ENCODE results near the gene SETD3. TPM values are rescaled to one million over a fixed set of nuclear protein-coding genes. Genes with fewer than 3 reads are reported as not detected.

SETD3 gene
- total RNA-seq, 1 donor from 2014 or later, result 49.1 TPM

DNA sequence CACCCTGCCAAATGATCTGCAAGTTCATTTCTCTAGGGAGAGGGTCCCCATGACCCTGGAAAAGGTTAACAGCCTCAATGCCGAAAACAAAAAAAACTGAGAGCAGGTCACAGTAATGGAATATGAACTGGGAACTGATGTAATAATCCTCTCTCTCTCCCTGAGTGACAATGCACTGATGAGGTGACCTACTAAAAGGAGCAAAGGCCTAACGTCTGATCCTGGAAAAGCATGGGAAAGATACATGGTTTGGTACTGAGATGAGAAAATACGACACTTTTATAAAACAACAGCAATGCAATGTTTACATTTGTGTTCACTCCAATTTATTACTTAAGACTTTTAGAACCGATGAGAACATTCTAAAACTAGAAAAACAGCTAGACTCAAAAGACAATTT, 27.7 kb downstream of the SETD3 start:
- Mint-ChIP-seq H3K4me3 (ENCODE audit: unreplicated experiment) (no peak overlapping the region), H3K27ac (ENCODE audit: unreplicated experiment) (no peak overlapping the region), H3K9me3 (ENCODE audit: unreplicated experiment) (no peaks in the 10 kb centered on the region), H3K36me3 (ENCODE audit: unreplicated experiment) (peaks cover 38% of the 10 kb centered on the region), H3K4me1 (ENCODE audit: unreplicated experiment) (peaks cover 14% of the 10 kb centered on the region), H3K27me3 (ENCODE audit: unreplicated experiment) (no peaks in the 10 kb centered on the region)
- DNase-seq (ENCODE audit: extremely low spot score, unreplicated experiment), result no peak
- TF ChIP-seq, protein P1, sequence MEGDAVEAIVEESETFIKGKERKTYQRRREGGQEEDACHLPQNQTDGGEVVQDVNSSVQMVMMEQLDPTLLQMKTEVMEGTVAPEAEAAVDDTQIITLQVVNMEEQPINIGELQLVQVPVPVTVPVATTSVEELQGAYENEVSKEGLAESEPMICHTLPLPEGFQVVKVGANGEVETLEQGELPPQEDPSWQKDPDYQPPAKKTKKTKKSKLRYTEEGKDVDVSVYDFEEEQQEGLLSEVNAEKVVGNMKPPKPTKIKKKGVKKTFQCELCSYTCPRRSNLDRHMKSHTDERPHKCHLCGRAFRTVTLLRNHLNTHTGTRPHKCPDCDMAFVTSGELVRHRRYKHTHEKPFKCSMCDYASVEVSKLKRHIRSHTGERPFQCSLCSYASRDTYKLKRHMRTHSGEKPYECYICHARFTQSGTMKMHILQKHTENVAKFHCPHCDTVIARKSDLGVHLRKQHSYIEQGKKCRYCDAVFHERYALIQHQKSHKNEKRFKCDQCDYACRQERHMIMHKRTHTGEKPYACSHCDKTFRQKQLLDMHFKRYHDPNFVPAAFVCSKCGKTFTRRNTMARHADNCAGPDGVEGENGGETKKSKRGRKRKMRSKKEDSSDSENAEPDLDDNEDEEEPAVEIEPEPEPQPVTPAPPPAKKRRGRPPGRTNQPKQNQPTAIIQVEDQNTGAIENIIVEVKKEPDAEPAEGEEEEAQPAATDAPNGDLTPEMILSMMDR (IDR thresholded peaks at IDR 0.05), result no peak

DNA sequence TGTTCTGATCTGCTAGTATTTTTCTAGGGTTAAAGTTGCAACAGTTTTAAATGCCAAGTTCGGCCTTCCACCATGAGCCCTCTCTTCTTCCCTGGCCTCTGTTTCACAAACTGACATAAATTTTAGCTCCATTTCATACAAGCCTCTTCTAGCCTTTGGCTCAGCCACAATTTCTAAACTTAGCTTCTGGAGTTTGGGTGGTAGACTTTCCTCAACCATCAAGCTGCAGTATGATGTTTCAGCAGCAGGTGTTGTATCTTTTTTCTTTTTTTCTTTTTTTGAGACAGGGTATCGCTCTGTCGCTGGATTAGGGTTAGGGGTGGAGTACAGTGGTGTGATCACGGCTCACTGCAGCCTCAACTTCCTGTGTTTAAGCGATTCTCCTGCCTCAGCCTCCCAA, 29.4 kb downstream of the SETD3 start:
- Mint-ChIP-seq H3K4me1 (ENCODE audit: unreplicated experiment) (peaks cover 14% of the 10 kb centered on the region), H3K27me3 (ENCODE audit: unreplicated experiment) (no peaks in the 10 kb centered on the region), H3K9me3 (ENCODE audit: unreplicated experiment) (no peaks in the 10 kb centered on the region), H3K27ac (ENCODE audit: unreplicated experiment) (no peak overlapping the region), H3K36me3 (ENCODE audit: unreplicated experiment) (peaks cover 40% of the 10 kb centered on the region), H3K4me3 (ENCODE audit: unreplicated experiment) (no peak overlapping the region)
- DNase-seq (ENCODE audit: extremely low spot score, unreplicated experiment), result no peak
- TF ChIP-seq, protein P1 (IDR thresholded peaks at IDR 0.05), result no peak

DNA sequence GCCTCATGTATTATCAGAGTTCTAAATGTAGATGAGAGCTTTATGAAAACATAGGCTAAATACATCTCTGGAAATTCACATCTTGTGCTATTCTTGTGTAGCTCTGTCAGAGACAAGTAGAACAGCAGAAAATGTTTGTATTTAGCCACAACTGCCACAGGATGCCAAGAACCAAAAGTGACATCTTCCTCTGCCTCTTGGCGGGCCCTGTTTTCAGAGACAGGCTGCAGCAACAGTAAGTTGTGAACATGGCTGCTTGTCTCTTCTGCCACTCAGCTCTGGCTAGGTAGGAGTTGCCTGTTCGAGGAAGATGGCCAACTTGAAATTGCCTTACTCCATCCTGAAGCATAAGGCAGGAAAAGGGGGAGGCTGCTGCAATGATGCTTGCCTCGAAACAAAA, 30.4 kb downstream of the SETD3 start:
- Mint-ChIP-seq H3K27me3 (ENCODE audit: unreplicated experiment) (no peaks in the 10 kb centered on the region), H3K9me3 (ENCODE audit: unreplicated experiment) (no peaks in the 10 kb centered on the region)

DNA sequence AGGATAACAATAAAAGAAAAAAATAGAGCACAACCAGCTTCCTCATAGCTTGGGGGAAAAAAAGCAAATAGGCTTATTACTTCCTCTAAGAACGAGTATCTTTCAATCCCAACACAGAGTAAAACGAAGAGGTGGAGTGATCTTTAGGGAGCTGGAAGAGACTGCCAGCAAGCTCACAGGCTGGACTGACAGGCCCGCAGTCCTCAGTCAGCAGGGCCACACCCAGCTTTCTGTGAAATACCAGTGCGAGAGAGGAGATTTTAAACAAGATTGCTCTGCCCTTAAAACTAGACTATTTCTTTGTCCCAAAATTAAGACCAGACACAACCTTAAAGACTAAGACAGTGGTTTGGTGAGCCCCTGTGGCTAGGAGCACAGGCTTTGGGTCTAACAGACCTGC, 32.9 kb downstream of the SETD3 start:
- H3K27ac Mint-ChIP-seq (ENCODE audit: unreplicated experiment), result no peak overlapping the region
- TF ChIP-seq, protein P1 (IDR thresholded peaks at IDR 0.05), result no peak
- no peaks in the 10 kb centered on the region for H3K4me1 Mint-ChIP-seq (ENCODE audit: unreplicated experiment)
- H3K4me3 Mint-ChIP-seq (ENCODE audit: unreplicated experiment), result no peak overlapping the region
- no peaks in the 10 kb centered on the region for H3K9me3 Mint-ChIP-seq (ENCODE audit: unreplicated experiment)
- H3K27me3 Mint-ChIP-seq (ENCODE audit: unreplicated experiment), result no peaks in the 10 kb centered on the region
- H3K36me3 Mint-ChIP-seq (ENCODE audit: unreplicated experiment), result peaks cover 41% of the 10 kb centered on the region
- no peak for DNase-seq (ENCODE audit: extremely low spot score, unreplicated experiment)

More for the DNA sequence above, 30.4 kb downstream of the SETD3 start:
- Mint-ChIP-seq H3K27ac (ENCODE audit: unreplicated experiment) (no peak overlapping the region), H3K36me3 (ENCODE audit: unreplicated experiment) (peaks cover 39% of the 10 kb centered on the region), H3K4me3 (ENCODE audit: unreplicated experiment) (no peak overlapping the region), H3K4me1 (ENCODE audit: unreplicated experiment) (peaks cover 12% of the 10 kb centered on the region)
- TF ChIP-seq, protein P1 (IDR thresholded peaks at IDR 0.05), result no peak
- no peak for DNase-seq (ENCODE audit: extremely low spot score, unreplicated experiment)

DNA sequence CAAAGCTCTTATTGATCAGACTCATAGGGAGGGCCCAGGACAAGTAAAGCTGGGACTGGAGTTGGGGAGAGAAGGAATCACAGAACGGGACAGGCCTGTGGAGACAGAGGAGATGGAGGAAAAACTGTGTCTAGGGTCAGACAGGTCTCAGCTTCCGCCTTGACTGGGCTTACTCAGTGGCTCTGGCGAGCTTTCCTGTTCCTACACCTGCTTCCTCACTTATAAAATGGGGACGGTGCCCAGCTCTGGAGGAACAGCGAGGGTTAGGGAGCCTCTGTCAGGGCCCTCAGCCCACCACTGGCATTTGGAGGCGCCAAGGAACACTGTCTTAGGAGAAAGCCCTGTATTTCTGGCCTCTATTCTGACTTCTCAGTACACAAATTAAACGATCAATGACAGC, 34.7 kb downstream of the SETD3 start:
- H3K27ac Mint-ChIP-seq (ENCODE audit: unreplicated experiment), result no peak overlapping the region
- no peak overlapping the region for H3K4me3 Mint-ChIP-seq (ENCODE audit: unreplicated experiment)
- H3K9me3 Mint-ChIP-seq (ENCODE audit: unreplicated experiment), result no peaks in the 10 kb centered on the region
- H3K4me1 Mint-ChIP-seq (ENCODE audit: unreplicated experiment), result no peaks in the 10 kb centered on the region
- H3K36me3 Mint-ChIP-seq (ENCODE audit: unreplicated experiment), result peaks cover 49% of the 10 kb centered on the region
- TF ChIP-seq, protein P1 (IDR thresholded peaks at IDR 0.05), result no peak
- peak; percentile 25 for DNase-seq (ENCODE audit: extremely low spot score, unreplicated experiment)
- H3K27me3 Mint-ChIP-seq (ENCODE audit: unreplicated experiment), result no peaks in the 10 kb centered on the region
